Neutrophil (primary cell): ENCODE results near the gene ARHGEF40.

Source experiments
- H3K27ac ChIP-seq: fragments of 200-600 bp; sonication (generic); 2 replicates; pipeline ENCODE4 v1.5.1; 2016; ENCODE audit warnings: mild to moderate bottlenecking, moderate library complexity
- H3K27me3 ChIP-seq: fragments of 200-600 bp; sonication (generic); 2 replicates; pipeline ENCODE4 v1.6.0; 2016; ENCODE audit warnings: mild to moderate bottlenecking
- H3K36me3 ChIP-seq: fragments of 200-600 bp; sonication (generic); 2 replicates; pipeline ENCODE4 v1.5.1; 2017
- H3K4me1 ChIP-seq, 2 experiments: fragments of 200-600 bp in 1 of 2; sonication (generic) in 1 of 2; 1 replicate in 1 of 2; 2 replicates in 1 of 2; pipeline versions ENCODE4 v1.5.1 to v1.6.1; 2013 to 2016; ENCODE audit warnings: low read depth in 1 of 2, low read length in 1 of 2, mild to moderate bottlenecking in 1 of 2, moderate library complexity in 1 of 2; ENCODE audit not compliant: control insufficient read depth in 1 of 2, insufficient read depth in 1 of 2
- H3K4me3 ChIP-seq, 2 experiments: fragments of 200-600 bp in 1 of 2; sonication (generic) in 1 of 2; 1 replicate in 1 of 2; 2 replicates in 1 of 2; pipeline ENCODE4 v1.5.1; 2013 to 2016; ENCODE audit warnings: low read depth in 1 of 2, low read length in 1 of 2, mild to moderate bottlenecking in 1 of 2, moderate library complexity in 1 of 2
- H3K9me3 ChIP-seq: fragments of 200-600 bp; sonication (generic); 2 replicates; pipeline ENCODE4 v1.5.1; 2016
- CTCF ChIP-seq: fragments of 200-600 bp; sonication (generic); IDR thresholded peaks from 2 replicates; pipeline ENCODE4 v1.5.1; 2016; ENCODE audit warnings: antibody characterized with exemption

Gene ARHGEF40

GRCh38 chr14:21068521-21069387, 1.4 kb upstream of the ARHGEF40 start:
- H3K9me3 ChIP-seq: no peaks in the 10 kb centered on the region
- peaks cover 95% of the 10 kb centered on the region for H3K27me3 ChIP-seq
- H3K27ac ChIP-seq: peak overlapping the region; percentile 86
- peak; percentile 76 for TF ChIP-seq CTCF
- no peaks in the 10 kb centered on the region for H3K36me3 ChIP-seq
- peak overlapping the region; percentile 74 to 81 for H3K4me3 ChIP-seq
- H3K4me1 ChIP-seq: peaks cover 38 to 41% of the 10 kb centered on the region in 2 experiments

GRCh38 chr14:21069388-21070082, 569 bp upstream of the ARHGEF40 start:
- H3K27ac ChIP-seq: peak overlapping the region; percentile 86
- no peaks in the 10 kb centered on the region for H3K36me3 ChIP-seq
- TF ChIP-seq CTCF: no peak
- H3K9me3 ChIP-seq: no peaks in the 10 kb centered on the region
- peak overlapping the region; percentile 74 to 81 for H3K4me3 ChIP-seq
- H3K27me3 ChIP-seq: peaks cover 87% of the 10 kb centered on the region
- H3K4me1 ChIP-seq: peaks cover 38 to 41% of the 10 kb centered on the region in 2 experiments

- Histone ChIP-seq H3K4me1 (peaks cover 38 to 41% of the 10 kb centered on the region in 2 experiments), H3K4me3 (peak overlapping the region; percentile 74 to 81), H3K27me3 (peaks cover 75% of the 10 kb centered on the region), H3K9me3 (no peaks in the 10 kb centered on the region), H3K27ac (peak overlapping the region; percentile 86), H3K36me3 (no peaks in the 10 kb centered on the region)
- no peak for TF ChIP-seq CTCF
These were observed 613 bp downstream of the ARHGEF40 start for GRCh38 chr14:21070610-21071224.

- Histone ChIP-seq H3K27me3 (peaks cover 69% of the 10 kb centered on the region), H3K9me3 (no peaks in the 10 kb centered on the region), H3K4me3 (peak overlapping the region; percentile 74 to 81), H3K4me1 (peaks cover 38 to 41% of the 10 kb centered on the region in 2 experiments), H3K36me3 (peaks cover 6% of the 10 kb centered on the region), H3K27ac (peak overlapping the region; percentile 86)
- peak; percentile 68 for TF ChIP-seq CTCF
These were observed 1.3 kb downstream of the ARHGEF40 start for GRCh38 chr14:21071225-21072030.

GRCh38 chr14:21072031-21072473, 1.9 kb downstream of the ARHGEF40 start:
- TF ChIP-seq CTCF: no peak
- H3K4me3 ChIP-seq: peak overlapping the region; percentile 74 to 81
- H3K4me1 ChIP-seq: peaks cover 38 to 41% of the 10 kb centered on the region in 2 experiments
- peaks cover 8% of the 10 kb centered on the region for H3K36me3 ChIP-seq
- H3K27ac ChIP-seq: peak overlapping the region; percentile 86
- no peaks in the 10 kb centered on the region for H3K9me3 ChIP-seq
- peaks cover 63% of the 10 kb centered on the region for H3K27me3 ChIP-seq
